HG03039 (cell line): ENCODE measurements around the gene HOXA2.

Experiments
- ATAC-seq: cut with Tn5 transposase; IDR thresholded peaks from one replicate; pipeline ENCODE4 v1.9.1; 2021; ENCODE audit warnings: mild to moderate bottlenecking, moderate library complexity; ENCODE audit not compliant: unreplicated experiment

HOXA2 gene

DNA sequence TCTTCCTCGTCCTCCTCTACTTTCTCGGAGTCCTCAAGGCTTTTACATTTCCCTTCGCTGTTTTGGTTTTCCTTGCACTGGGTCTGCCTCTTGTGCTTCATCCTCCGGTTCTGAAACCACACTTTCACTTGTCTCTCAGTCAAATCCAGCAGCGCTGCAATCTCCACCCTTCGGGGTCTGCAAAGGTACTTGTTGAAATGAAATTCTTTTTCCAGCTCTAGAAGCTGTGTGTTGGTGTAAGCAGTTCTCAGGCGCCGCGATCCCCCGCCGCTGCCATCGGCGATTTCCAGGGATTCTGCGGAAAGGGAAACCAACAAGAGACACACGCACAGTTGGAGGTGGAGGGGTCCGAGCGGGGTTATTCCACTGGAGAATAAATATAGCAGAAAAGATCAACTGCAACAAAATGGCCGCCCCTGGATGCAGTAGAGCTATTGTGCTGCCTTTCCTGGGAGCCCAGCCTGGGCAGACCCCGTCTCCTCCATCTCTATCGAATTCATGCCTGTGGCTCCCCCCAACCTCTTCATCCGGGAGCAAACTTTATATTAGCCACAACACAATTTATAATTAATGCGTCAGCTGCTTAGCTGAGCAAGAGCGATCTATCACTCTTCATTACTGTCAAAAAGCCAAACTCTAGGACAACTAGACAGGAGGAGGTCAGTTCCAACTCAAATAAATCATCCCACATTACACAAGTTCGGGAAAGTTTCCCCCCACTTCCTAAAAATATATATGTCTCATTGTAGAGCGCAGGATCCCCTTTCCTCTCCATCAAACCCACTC is 1.1 kb downstream of the HOXA2 start:
- ATAC-seq, result no peak

DNA sequence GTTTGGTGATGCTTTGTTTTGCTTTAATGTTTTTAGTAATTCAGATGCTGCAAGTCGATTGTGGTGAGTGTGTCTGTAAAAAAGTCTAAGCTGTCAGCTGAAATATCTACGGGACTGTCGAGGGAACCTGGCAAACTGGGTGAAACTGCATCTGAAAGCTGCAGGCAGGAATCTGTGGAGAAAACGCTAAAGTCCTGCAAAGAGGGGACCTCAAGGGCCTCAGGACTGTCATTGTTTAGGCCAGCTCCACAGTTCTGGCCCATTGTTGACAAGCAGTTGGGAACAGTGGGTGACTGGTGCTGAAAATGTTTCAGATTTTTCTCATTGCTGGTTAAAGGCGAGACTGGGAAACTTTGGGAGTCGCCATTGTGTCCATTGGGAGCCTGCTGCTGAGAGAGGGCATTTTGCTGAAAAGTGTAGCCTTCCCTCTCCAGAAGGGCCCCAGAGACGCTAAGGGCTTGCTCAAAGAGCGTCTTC is 1.8 kb downstream of the HOXA2 start:
- ATAC-seq, result no peak

DNA sequence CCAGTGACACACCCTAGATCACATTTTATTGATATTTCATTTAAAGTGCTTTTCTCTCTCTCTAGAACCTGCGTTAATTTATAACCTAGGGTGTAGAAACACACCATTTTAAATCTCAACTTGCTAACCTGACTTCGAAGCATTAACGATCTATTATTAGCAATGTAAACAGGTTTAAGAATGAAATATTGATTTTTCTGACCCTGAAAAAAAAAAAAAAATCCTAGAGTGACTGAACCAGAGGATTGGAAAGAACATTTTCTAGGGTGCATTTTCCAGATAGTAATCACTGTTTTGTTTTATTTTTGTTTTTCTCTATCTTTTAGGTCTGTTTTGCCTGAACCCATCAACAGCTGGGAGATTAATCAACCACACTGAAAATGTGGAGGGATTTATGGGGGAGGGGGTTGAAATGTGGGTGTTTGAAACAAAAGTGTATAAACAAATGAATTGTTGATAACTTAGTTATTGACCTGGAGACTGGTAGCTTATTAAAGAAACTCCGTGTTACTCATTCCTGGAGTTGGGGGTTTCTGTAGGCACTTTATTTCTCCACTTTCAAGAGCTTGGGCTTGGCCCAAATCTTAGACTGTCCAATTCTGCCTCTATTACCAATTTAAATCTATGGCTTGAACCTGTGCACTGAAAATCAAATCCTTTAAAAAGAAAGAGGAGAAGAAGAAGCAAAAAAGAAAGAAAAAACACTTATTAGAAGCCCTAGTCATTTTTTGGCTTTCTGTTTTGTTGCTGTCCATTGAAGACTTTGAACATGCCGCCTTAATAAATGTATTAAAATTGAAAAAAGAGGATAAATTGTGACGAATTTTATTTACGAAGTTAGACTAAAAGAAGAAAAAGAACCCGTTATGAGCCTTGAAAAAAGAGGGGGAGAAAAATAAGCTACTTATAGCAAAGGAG is 2.8 kb downstream of the HOXA2 start:
- ATAC-seq, result no peak

DNA sequence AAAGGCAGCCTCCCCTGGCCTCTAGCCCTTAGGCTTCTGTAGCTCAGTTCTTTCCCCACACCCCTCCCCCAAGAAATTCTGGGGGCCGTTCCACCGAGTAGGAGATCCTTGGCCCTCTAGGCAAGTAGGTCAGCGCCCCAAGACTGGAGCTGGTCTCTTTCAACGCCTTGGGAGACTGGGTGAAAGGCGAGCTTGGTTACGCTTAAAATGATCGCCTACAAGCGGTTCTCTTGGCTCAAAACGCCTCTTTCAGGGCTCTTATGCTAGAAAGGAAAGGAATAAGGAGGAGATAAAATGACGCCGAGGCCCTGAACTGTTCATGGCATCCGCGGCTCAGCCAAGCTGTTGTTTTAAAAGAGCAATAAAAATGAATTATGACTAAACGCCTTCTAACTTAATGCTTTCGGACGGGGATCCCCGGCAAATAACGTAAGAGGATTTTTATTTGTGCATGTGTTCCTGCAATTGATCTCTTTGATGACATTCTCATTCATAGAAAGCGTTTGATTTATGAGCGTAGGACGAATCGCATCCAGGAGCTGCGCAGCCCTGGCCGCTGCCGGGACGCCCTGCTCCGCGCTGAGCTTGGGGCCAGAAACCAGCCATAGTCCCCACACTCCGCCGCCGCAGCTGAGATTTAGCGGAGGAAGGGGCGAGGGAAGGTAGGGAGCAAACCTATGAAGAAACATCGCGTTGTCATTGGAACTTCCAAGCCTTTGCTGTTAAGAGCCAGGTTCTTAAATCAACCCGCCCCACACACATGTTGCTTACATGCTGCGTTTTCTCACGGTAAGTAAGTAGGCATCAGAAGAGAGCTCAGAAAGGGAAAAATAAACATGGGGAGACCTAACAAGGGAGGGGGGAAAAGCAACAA is 3.7 kb downstream of the HOXA2 start:
- no peak for ATAC-seq

DNA sequence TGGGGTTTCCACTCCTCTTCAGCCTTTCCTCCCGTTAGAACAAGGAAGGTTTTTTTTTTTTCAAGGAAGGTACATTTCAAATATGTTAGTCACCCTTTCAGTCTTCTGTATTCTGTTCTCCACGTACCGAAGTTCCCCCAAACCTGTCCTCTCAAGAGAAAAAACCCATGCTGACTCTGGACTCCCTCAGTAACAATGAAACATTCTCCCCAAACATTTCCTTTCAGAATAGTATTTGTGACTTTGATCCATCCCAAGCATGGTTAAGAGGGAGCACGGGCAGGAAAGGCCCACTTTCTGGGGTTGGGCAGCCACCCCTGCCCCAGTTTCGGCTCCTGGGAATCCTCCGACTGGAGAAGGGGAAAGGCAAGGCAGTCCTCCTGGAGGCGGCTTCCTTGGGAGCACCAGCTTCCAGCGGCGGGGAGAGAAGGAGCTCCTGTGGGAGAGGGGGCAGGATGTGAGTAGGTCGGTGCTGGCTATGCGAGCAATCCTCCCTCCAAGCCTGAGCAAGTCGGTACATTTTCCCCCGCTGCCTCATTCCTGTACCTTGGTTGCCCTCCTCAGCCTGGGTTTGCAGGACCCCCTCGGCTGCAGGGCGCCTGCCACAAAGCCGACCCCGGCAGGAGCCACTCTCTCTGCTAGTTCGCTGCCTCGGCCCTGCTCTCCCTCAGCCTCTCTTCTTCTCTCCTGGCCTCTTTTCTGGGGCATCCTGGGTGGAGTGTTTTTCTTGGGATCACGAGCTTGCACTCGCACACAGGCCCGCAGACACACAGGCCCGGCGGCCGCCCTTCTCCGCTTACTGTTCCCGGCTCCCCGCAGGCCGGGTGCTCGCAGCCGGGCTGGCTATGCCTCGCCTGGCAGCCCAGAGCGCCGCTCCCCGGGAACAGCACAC is 4.6 kb downstream of the HOXA2 start:
- no peak for ATAC-seq

DNA sequence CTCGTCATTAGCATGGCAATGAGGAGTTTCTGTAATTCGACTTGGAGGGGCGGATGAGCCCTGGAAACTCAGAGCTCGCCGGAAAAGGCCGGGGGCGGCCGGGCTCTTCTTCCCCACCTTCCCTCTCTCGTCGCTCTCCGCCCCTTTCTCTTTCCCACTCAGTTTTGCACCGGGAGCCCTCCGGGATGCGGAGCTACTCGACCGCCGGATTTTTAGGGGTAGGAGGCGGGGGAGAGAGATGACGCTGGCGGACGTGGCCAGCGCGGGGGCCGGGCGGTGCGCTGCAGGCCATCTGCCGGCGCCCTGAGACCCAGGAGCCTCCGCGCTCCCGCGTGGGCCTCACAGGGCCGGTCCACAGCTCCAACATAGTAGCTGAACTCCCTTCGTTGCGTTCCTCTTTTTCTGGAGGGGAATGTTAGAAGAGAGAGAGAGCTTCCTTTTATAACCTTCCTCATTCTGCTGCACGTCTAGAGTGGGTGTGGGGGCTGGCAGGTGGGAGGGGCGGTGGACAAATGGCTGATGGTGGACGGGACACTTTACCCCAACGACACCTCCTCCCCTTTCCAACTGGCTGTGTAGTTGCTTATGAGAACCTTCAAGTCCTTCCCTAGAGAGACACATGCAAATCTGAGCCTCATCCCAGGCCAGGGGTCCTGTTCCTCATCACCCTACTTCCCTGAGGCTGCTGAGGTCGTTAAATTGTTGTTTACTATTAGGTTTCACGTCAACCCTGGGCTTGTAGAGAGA is 5.5 kb downstream of the HOXA2 start:
- no peak for ATAC-seq

DNA sequence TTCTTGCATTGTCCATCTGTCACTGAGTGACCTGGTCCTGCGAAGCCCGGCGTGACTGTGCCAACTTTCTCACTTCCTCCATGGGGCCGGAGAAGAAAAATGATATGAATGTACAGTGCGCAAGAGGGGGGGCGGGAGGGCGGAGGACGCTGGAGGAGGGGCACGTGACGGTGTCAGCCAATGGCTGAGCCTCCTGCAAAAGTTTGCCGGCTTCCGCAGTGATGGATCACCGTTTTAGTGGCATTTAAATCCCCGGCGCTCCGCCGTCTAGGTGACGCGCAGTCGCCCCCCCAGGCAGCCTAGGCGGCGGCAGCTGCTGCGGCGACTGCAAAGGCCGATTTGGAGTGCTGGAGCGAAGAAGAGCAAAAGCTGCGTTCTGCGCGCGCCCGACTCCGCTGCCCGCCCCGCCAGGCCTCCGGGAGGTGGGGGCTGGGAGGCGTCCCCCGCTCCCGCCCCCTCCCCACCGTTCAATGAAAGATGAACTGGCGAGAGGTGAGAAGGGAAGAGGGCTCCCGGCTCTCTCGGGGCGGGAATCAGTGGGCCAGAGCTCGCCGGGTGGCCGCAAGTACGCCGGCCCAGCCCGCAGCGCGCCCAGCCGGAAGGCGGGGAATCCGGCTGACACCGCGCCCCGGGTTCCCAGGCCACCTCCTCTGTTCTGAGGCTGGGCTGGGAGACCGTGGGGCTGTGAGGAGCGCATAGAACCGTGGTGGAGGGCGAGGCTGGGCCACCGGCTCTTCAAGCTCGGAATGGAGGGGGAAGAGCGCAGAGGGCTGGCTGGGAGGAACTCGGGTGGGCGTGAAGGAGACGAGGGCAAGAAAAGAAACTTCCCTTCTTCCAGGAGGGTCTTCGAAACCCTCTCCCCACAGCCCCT is 6.4 kb downstream of the HOXA2 start, which contains the start of gene HOXA1:
HOXA1 (minus strand) TSS at position 104 of the 871 bp plus-strand sequence; CDS start at position 16, 88 bp downstream.
- peak; percentile 87 for ATAC-seq

DNA sequence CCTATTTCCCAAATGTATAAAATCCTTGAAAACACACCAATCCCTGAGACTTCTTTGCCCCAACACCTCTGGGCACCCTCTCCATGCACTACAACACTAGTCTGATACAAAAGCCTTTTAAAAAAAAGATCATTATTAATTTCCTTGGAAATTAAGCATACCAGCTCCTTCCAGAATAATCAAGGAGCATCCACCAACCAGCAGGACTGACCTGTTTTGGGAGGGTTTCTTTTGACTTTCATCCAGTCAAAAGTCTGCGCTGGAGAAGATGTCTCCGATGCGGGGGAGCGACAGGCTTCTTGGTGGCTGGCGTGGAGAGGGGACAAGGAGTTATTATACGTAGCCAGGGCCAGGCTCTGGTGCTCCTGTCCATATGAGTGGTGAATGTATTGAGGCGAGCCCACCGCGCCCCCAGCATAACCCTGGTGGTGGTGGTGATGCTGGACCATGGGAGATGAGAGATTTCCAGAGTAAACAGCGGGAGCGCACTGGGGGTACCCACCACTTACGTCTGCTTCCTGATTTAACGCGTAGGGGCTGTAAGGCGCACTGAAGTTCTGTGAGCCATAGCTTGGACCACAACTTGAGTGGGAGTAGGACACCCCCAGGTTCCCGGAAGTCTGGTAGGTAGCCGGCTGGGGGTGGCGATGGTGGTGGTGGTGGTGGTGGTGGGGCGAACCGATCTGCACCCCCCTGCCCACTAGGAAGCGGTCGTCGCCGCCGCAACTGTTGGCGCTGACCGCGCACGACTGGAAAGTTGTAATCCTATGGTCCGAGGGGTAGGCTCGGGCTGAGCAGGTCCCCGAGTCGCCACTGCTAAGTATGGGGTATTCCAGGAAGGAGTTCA is 7.2 kb downstream of the HOXA2 start:
- no peak for ATAC-seq

DNA sequence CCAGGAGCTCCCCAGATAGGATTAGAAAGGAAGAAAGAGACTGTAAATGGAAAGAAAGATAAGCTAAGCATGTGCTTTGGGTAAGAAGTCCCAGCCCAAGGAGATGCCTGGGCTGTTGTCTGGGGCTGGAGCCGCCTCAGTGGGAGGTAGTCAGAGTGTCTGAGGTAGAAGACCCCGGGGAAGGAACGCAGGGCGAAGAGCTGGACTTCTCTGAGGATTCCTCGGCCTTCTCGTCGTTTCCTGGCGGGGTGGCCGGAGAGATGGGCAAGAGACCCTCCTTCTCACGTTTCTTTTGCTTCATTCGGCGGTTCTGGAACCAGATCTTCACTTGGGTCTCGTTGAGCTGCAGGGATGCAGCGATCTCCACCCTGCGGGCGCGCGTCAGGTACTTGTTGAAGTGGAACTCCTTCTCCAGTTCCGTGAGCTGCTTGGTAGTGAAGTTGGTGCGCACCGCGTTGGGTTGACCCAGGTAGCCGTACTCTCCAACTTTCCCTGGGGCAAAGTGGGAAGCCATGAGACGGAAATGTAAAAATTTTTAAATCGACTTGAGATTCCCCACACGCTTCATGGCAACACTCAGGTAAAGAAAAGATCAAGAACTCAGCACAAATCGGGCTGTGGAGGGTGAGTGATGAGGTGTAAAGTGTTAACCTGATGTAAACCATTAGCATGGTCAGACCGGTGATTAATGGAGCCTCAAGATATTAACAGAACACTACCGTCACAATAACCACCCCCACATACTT is 8.0 kb downstream of the HOXA2 start:
- ATAC-seq, result no peak

DNA sequence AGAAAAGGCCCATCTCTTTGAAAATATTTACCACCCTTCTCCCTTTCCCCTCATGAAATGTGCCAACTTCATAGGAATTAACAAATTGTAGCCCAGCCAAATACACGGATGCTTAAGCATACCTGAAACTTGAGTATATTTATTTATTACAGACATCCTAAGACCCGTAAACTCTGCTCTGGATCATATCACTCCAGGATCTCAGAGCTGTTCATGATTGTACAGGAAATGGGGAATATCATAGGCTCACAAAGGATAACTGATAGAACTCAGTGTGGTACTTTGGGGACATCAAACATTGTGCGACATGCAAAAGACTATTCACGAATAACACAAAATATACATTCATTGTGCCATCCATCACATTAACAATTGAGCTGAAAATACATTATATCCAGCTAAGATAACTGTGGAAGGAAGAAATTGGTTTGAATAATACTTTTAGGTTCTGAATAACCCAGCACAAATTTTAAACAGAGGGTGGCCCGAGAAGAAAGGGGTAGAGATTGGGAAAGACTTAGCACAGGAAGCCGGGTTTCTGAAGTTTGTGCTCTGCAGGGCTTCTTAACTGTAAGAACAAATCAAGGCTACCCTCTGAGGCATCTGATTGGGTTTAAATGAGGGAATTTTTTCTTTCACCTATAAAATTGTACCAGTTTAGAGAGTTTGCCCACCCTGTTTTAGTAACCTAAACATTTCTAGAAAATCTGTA is 9.1 kb downstream of the HOXA2 start:
- no peak for ATAC-seq

DNA sequence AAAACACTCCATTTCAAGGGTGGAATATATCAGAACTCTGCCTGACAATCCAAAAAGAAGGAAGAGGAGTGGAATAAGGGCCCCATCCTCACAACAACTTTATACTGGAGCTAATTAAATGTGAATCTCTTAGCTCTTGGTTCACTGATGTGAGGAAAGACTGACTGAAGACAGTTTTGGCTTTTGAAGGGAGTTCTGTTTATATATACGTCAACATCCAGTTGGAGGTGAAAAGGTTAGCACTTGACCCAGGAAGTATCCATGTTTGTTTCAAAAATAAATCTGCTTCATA is 9.7 kb downstream of the HOXA2 start:
- ATAC-seq, result no peak

DNA sequence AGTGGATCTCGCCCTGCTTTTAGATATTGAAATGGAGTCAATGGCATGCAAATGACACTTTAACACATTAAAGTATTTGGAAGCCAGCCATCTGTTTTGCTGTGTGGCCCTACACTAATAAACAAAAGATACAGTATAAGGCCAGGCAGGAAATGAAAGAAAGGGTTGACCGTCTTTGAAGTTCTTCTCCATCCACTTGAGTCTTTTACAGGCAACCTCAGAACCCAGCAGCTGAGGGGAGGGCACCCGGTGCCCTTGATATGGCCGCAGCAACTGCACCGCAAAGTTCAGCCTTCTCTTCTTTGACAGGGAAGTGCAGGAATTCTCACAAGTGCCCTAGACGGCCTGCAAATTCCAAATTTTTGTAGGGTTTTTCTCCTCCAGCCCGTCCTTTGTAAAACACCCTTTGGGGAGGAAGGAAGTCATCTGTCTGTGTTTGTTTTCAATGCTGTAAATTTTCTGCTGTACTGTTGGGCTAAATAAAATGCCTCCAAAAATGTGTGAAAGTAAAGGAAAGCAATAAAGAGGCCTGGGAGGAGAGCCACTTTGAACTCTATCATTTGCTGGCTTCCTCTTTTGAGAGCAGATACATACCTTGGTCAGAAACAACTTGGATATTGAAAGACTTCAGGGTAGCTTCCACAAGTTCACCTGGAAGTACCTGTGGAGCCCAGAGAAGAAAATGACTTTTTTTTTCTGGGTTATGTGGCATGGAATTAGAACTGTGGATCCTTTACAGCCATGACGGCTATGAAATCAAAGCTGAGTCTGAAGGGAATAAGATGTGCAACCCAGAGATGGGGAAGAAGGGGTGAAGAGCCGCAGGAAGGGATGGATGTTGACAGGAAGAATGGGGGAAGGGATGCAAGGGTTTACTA is 10.3 kb downstream of the HOXA2 start:
- no peak for ATAC-seq

DNA sequence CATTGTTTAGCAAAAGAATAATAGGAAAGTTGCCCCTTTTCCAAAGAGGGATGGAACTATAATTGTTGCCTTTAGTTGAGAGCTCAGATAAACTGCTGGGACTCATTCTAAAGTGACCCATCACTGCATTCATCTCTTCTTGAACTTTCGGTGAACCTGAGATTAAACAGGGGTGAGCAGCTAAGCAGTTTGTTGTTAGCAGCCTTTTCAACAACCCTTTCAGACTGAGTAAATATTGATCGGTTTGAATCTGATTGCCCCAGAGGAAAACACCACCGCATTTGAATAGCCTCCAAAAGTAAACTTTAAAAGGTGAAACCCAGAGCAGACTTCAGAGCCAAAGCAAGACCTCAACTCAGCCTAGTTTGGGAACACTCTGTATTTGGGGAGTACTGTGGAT is 11.4 kb downstream of the HOXA2 start:
- ATAC-seq, result no peak

DNA sequence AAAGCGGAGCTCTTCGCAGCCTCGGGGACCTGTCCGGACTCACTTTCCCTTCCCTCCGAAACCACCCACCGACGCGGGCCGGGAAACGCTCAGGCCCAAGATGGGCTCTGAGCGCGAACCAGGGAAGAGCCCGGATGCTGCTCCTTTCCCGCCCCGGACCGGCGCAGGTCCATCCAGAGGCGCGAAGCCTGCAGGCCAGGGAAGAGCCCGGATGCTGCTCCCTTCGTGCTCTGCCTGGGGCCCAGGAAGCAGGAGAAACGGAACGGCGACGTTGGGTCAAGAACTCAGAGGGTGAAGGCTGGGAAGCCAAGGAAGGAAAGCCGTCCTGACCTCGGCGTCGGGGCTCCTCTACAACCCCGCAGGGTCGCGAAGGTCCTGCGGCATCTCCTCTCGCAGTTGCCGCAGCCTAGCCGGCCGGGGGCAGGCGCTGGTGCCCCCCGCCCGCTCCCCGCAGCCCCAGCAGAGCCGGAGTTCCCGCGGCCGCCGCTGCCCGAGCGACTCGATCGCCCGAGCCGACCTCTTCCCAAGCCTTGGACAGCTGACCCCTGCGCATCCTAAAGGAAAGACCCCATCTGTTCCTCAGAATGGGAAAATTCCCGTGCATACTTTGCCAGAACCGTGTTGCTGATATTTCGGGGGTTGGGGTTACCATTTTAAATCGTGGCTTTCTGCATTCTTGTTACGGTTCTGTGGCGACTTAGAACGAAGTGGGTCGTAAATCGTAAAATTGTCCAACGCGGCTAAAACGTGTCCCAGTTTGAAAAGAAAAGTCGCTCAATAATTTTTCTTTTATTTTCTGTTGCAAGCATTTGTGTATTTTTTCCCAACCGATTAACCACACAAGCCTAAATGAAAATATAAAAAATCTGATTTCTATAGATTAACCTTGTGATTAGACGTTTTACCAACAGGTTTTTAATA is 14.2 kb downstream of the HOXA2 start:
- ATAC-seq, result no peak
